Measurements from ENCODE around the gene SUN2. TPM values are rescaled to one million over a fixed set of nuclear protein-coding genes. Genes with fewer than 3 reads are reported as not detected.

The SUN2 gene
- total and polyA plus RNA-seq, 9 of the 15 experiments (the other 6 are each of a cell fraction or from before 2014, with no cell fraction given) = 0.11 to 42.6 (median 16.7) TPM

GRCh38 chr22:38799265-38800002, 43.6 kb upstream of the SUN2 start (continued):
- TF ChIP-seq ZNF318 (IDR thresholded peaks at IDR 0.05; ENCODE audit: borderline replicate concordance in 1 of 2, low read depth in 1 of 2) (no peak), MCM5 (IDR thresholded peaks at IDR 0.05; ENCODE audit: low read depth) (no peak), HMGN3 (IDR thresholded peaks at IDR 0.05; ENCODE audit: borderline replicate concordance, extremely low read depth, insufficient read length, low read depth, low read length) (no peak), BRD4 (IDR thresholded peaks at IDR 0.05) (no peak), TCF7L2 (IDR thresholded peaks at IDR 0.05; ENCODE audit: low read depth, low read length) (no peak), ZNF717 (CRISPR knock-in tag; IDR thresholded peaks at IDR 0.05) (no peak), TFAP4 (CRISPR knock-in tag; IDR thresholded peaks at IDR 0.05; ENCODE audit: borderline replicate concordance) (no peak), RAD21 (CRISPR knock-in tag; conservative IDR thresholded peaks at IDR 0.05 in 1 of 2, IDR thresholded peaks at IDR 0.05 in 1 of 2) (no peak), SRSF3 (IDR thresholded peaks at IDR 0.05; ENCODE audit: insufficient read depth, low read length) (no peak), ZNF12 (CRISPR knock-in tag; IDR thresholded peaks at IDR 0.05) (no peak), ZSCAN32 (CRISPR knock-in tag; IDR thresholded peaks at IDR 0.05) (no peak), MCM3 (IDR thresholded peaks at IDR 0.05) (no peak), NCOR1 (IDR thresholded peaks at IDR 0.05) (no peak), NKRF (IDR thresholded peaks at IDR 0.05; ENCODE audit: borderline replicate concordance) (no peak), ZNF696 (CRISPR knock-in tag; conservative IDR thresholded peaks at IDR 0.05) (no peak), ZNF507 (tag; conservative IDR thresholded peaks at IDR 0.05) (no peak)
